GM12864 (cell line): Measurements from ENCODE around the gene PUM1.

ENCODE experiments used
- DNase-seq: peaks from one replicate; pipeline ENCODE4 v3.0.0-alpha.2; 2011; ENCODE audit warnings: low read depth
- H3K4me3 ChIP-seq: 2 replicates; pipeline ENCODE4 v1.5.1; 2011; ENCODE audit warnings: mild to moderate bottlenecking, low read depth, low read length, control low read depth
- CTCF ChIP-seq: IDR thresholded peaks from 2 replicates; pipeline ENCODE4 v1.5.1; 2011; ENCODE audit warnings: low read depth, mild to moderate bottlenecking, moderate library complexity, low read length, control low read depth, inconsistent platforms; ENCODE audit errors: missing control alignments

PUM1 gene

DNA sequence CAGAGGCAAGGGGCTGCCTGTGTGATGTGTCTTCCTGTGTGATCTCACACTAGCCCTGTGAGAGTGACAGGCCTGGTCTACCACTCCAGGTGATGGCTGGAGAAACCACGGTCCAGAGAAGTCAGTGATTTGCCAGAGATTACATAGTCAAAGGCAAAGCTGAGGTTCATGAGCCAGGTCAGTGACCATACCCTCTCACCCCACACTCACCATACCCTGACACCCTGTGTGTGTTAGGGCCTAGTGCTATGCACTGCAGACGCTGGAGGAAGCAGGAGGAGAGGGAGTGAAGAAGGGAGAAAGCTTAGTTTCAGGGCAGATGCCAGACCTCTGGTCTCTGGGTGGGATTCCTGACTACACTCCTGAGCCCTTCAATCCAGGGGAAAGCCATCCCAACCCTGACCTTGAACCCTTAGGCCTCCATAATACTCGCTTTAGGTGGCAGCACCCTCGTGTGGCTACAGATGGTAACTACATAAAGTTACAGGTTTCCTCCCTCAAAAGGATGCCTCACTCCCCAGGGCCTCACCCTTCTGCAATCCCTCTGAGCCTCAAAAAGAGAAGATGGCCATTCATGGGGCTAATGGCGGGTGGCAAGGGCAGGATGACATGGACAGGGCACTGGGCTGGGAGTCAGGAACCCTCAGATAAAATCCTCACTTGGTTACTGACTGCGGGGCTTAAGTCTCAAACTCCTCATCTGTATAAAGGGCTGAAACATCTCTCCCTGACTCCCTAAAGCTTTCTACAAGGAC, 136.2 kb downstream of the PUM1 start:
- DNase-seq, result no peak
- H3K4me3 ChIP-seq, result no peak overlapping the region

DNA sequence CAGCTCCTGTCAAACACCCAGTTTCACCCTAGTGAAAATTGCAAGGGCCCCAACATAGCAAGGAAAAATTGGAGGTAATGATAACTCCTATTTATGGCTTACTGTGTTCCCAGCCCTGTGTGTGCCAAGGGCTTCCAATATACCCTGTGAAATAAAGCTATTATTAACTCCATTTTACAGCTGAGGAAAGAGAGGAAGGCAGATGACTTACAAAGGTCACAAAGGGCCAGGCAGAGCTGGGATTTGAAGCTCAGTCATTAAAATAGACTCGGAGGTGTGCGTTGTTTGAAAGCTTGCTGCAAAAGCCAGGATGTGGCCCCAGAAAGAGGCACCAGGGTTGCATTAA, 136.8 kb downstream of the PUM1 start:
- DNase-seq, result no peak
- TF ChIP-seq CTCF, result no peak
- H3K4me3 ChIP-seq, result no peak overlapping the region

More for the DNA sequence above, 136.2 kb downstream of the PUM1 start:
- TF ChIP-seq CTCF, result peak; percentile 83

GRCh38 chr1:30928171-30928570, 137.3 kb downstream of the PUM1 start:
- TF ChIP-seq CTCF, result no peak

DNA sequence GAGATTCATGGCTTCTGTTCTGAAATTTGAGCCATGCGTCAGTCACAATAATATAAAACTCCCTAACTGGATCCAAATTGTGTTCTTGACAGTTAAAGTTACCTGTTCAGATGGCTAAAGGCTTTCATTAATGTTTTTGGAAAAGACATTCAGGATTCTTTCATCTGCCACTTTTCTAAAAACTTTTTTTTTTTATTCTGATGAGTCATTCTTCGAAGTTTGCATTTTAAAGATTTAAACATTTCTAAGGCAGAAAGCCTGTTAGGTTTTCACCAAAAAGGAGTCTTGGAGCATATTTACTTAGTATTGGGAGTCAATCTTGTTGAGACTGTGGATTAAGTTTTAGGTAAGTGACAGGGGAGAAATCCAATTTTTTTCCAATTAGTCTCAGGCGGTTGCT, 138.1 kb downstream of the PUM1 start:
- no peak for DNase-seq
- TF ChIP-seq CTCF, result no peak
- no peak overlapping the region for H3K4me3 ChIP-seq

More at GRCh38 chr1:30928171-30928570, 137.3 kb downstream of the PUM1 start:
- no peak for DNase-seq
- H3K4me3 ChIP-seq, result no peak overlapping the region

GRCh38 chr1:30923597-30923996, 141.9 kb downstream of the PUM1 start:
- DNase-seq, result no peak
- H3K4me3 ChIP-seq, result no peak overlapping the region
- no peak for TF ChIP-seq CTCF

GRCh38 chr1:30920827-30921226, 144.7 kb downstream of the PUM1 start:
- no peak for DNase-seq
- no peak for TF ChIP-seq CTCF

More at GRCh38 chr1:30920827-30921226, 144.7 kb downstream of the PUM1 start:
- no peak overlapping the region for H3K4me3 ChIP-seq
